Small intestine (tissue), 7 donors: ENCODE data around the gene DCTPP1. TPM values are rescaled to one million over a fixed set of nuclear protein-coding genes. Genes with fewer than 3 reads are reported as not detected.

Experiments
- DNase-seq, 2 donors: peaks; one replicate each; pipeline versions ENCODE4 v3.0.0 to v3.0.0-alpha.2; 2013
- FAIRE-seq: peaks from 2 replicates; lab custom pipeline; 2012; peaks lifted over from hg19 to GRCh38; lab: Jason Lieb, UNC
- H3K27ac ChIP-seq, 3 donors: one replicate each; pipeline ENCODE4 v1.5.1; 2013; ENCODE audit warnings: low read length in 2 of 3, mild to moderate bottlenecking in 2 of 3, control low read depth in 1 of 3, inconsistent platforms in 1 of 3, low read depth in 1 of 3, moderate library complexity in 1 of 3
- H3K27me3 ChIP-seq, 3 donors: one replicate each; pipeline ENCODE4 v1.6.1; 2013; ENCODE audit warnings: low read length in 3 of 3, inconsistent platforms in 1 of 3; ENCODE audit not compliant: control insufficient read depth in 3 of 3, insufficient read depth in 3 of 3
- H3K36me3 ChIP-seq, 3 donors: one replicate each; pipeline ENCODE4 v1.6.1; 2013; ENCODE audit warnings: low read length in 3 of 3, inconsistent platforms in 1 of 3, low read depth in 1 of 3, mild to moderate bottlenecking in 1 of 3, moderate library complexity in 1 of 3; ENCODE audit not compliant: control insufficient read depth in 3 of 3, insufficient read depth in 2 of 3
- H3K4me1 ChIP-seq, 3 donors: one replicate each; pipeline ENCODE4 v1.6.1; 2013; ENCODE audit warnings: low read length in 2 of 3, inconsistent platforms in 1 of 3, low read depth in 1 of 3, mild to moderate bottlenecking in 1 of 3, moderate library complexity in 1 of 3; ENCODE audit not compliant: control insufficient read depth in 3 of 3, insufficient read depth in 2 of 3
- H3K4me3 ChIP-seq, 3 donors: one replicate each; pipeline ENCODE4 v1.5.1; 2013; ENCODE audit warnings: low read length in 3 of 3, control low read depth in 1 of 3, inconsistent platforms in 1 of 3, low read depth in 1 of 3, mild to moderate bottlenecking in 1 of 3, moderate library complexity in 1 of 3
- H3K9me3 ChIP-seq, 2 donors: one replicate each; pipeline ENCODE4 v1.6.1; 2013; ENCODE audit warnings: low read depth in 1 of 2, low read length in 1 of 2; ENCODE audit not compliant: control insufficient read depth in 2 of 2, insufficient read depth in 1 of 2
- WGBS, 3 donors: extraction: QIAGEN DNeasy Blood & Tissue Kit; methylation state at CpG; one replicate each; pipeline ENCODE4 v1.1.7; 2013; 5-methylcytosine and 5-hydroxymethylcytosine counted together
- polyA plus RNA-seq, 4 donors: library from polyadenylated mRNA; stranded (reverse) in 3 of 4; unstranded in 1 of 4; fragments of 200-250 nt in 3 of 4; fragments of 120-200 nt in 1 of 4; gene quantifications; one replicate each; pipeline versions ENCODE4 v1.2.1 to v1.2.3, GENCODE V29; 2013
- donor health status: healthy with polysubstance abuse.
- donor health status: control.
- donor health status: control.
- donor health status: Bipolar disorder and iron deficiency.
- donor health status: healthy.

Gene DCTPP1
- polyA plus RNA-seq, 4 donors: 42.4 to 116 (median 58.9) TPM

GRCh38 chr16:30374538-30374937 is 55.3 kb downstream of the DCTPP1 start, which contains the start of gene MYL11:
Gene MYL11, plus strand, starts transcription at chr16:30374802. Its CDS starts 56 bp downstream, at chr16:30374858.
- Histone ChIP-seq H3K27me3 (no peaks in the 10 kb centered on the region), H3K27ac (no peak within 1 kb of the TSS), H3K4me3 (no peak within 1 kb of the TSS), H3K36me3 (no peaks in the 10 kb centered on the region), H3K4me1 (peaks cover 2 to 20% (median 5%) of the 10 kb centered on the region in 3 donors), H3K9me3 (no peaks in the 10 kb centered on the region)
- WGBS, 3 donors: 89 to 98% (median 94%) methylated on average over 6 of the region's 6 CpGs
- DNase-seq (no peak), FAIRE-seq (no peak)

Other genes starting within 250 kb of the DCTPP1 start
- gene CORO1A, start 246.4 kb downstream of the DCTPP1 start, polyA plus RNA-seq: 10 to 100 TPM; 27.3 to 65.7 (median 32.7) TPM
- gene BOLA2B, start 236.4 kb downstream of the DCTPP1 start, polyA plus RNA-seq: 100 to 1,000 TPM in 3 of 4 donors, 10 to 100 TPM in 1; 55.8 to 614 (median 378) TPM
- gene SLX1A, start 236.2 kb downstream of the DCTPP1 start, polyA plus RNA-seq: 100 to 1,000 TPM in 2 of 4 donors, 10 to 100 TPM in 2; 77.2 to 318 (median 185) TPM
- 100 to 1,000 TPM in 2 of 4 donors, 10 to 100 TPM in 2; 34.6 to 376 (median 148) TPM for gene SULT1A3, start 230.8 kb downstream of the DCTPP1 start, polyA plus RNA-seq
- 10 to 100 TPM in 2 of 4 donors, 1 to 10 TPM in 2; 2.7 to 16.6 (median 7.3) TPM for gene NPIPB13, start 181.6 kb downstream of the DCTPP1 start, polyA plus RNA-seq
- gene CD2BP2, start 74.7 kb downstream of the DCTPP1 start, polyA plus RNA-seq: 10 to 100 TPM; 30.0 to 43.5 (median 39.9) TPM
- 10 to 100 TPM; 30.8 to 46.1 (median 41.9) TPM for gene TBC1D10B, start 59.5 kb downstream of the DCTPP1 start, polyA plus RNA-seq
- 10 to 100 TPM in 1 of 4 donors, 1 to 10 TPM in 1, under 1 TPM in 1, not detected in 1; 0.82 to 26.3 (median 1.9) TPM for gene MYL11, start 55.2 kb downstream of the DCTPP1 start, polyA plus RNA-seq
- gene SEPTIN1, start 47.5 kb downstream of the DCTPP1 start, polyA plus RNA-seq: 10 to 100 TPM in 1 of 4 donors, 1 to 10 TPM in 3; 4.8 to 21.1 (median 6.4) TPM
- gene ZNF48, start 34.6 kb downstream of the DCTPP1 start, polyA plus RNA-seq: 1 to 10 TPM; 1.6 to 7.0 (median 3.9) TPM
- 1 to 10 TPM; 2.5 to 5.3 (median 3.6) TPM for gene ZNF771, start 22.4 kb downstream of the DCTPP1 start, polyA plus RNA-seq
- 100 to 1,000 TPM in 3 of 4 donors, 10 to 100 TPM in 1; 76.9 to 349 (median 175) TPM for gene SEPHS2, start 15.8 kb upstream of the DCTPP1 start, polyA plus RNA-seq
- gene ITGAL, start 42.7 kb upstream of the DCTPP1 start, polyA plus RNA-seq: 1 to 10 TPM; 1.1 to 4.1 (median 2.6) TPM
- gene ZNF768, start 96.5 kb upstream of the DCTPP1 start, polyA plus RNA-seq: 10 to 100 TPM; 42.7 to 71.6 (median 52.6) TPM
- 10 to 100 TPM in 1 of 4 donors, 1 to 10 TPM in 3; 7.6 to 10.6 (median 8.8) TPM for gene ZNF747, start 104.8 kb upstream of the DCTPP1 start, polyA plus RNA-seq
- 10 to 100 TPM in 1 of 4 donors, 1 to 10 TPM in 3; 5.4 to 23.0 (median 6.2) TPM for gene ZNF764, start 128.3 kb upstream of the DCTPP1 start, polyA plus RNA-seq
- gene ZNF688, start 141.7 kb upstream of the DCTPP1 start, polyA plus RNA-seq: 10 to 100 TPM; 14.9 to 46.7 (median 24.4) TPM
- 10 to 100 TPM in 1 of 4 donors, 1 to 10 TPM in 3; 1.9 to 20.4 (median 4.1) TPM for gene ZNF785, start 155.7 kb upstream of the DCTPP1 start, polyA plus RNA-seq
- 1 to 10 TPM; 5.7 to 8.9 (median 7.0) TPM for gene ZNF689, start 180.4 kb upstream of the DCTPP1 start, polyA plus RNA-seq
- gene PRR14, start 220.9 kb upstream of the DCTPP1 start, polyA plus RNA-seq: 100 to 1,000 TPM in 2 of 4 donors, 10 to 100 TPM in 2; 32.1 to 131 (median 82.5) TPM
- gene FBRS, start 228.4 kb upstream of the DCTPP1 start, polyA plus RNA-seq: 10 to 100 TPM; 36.2 to 94.6 (median 47.6) TPM